ENCODE measurements around the gene FRMD5. TPM values are rescaled to one million over a fixed set of nuclear protein-coding genes. Genes with fewer than 3 reads are reported as not detected.

FRMD5 gene
- total RNA-seq, 1 donor from 2014 or later = 0.54 TPM

DNA sequence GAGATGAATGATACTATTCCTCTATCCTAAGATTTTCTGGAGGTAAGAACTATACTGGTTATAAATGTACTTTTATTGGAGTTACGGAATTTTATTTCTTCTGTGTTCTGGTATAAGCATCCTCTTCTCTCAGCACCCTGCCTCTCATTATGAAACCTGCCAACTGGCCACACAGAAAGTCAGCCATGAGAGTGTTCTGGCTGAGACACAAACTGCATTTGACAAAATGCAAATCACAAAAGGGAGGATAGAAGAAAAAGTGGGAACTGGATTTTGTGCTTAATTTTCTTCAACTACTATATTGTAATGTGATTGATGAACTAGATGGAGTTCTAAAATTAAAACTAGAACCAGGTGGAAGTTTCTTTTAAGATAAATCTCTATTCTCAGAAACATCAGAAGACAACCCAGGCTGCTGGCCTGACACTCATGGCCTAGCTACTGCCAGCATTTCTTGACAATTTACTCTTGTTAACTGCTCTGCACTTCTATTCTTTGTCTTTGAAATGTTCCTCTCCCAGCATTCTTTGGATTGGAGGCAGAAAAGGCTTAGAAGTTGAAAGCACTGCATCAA is 225.2 kb downstream of the FRMD5 start:
- Mint-ChIP-seq H3K4me3 (ENCODE audit: unreplicated experiment) (no peak overlapping the region), H3K27me3 (ENCODE audit: unreplicated experiment) (no peaks in the 10 kb centered on the region), H3K36me3 (ENCODE audit: low read depth, unreplicated experiment) (no peaks in the 10 kb centered on the region), H3K9me3 (ENCODE audit: unreplicated experiment) (no peaks in the 10 kb centered on the region), H3K4me1 (ENCODE audit: unreplicated experiment) (no peaks in the 10 kb centered on the region), H3K27ac (ENCODE audit: unreplicated experiment) (no peak overlapping the region)
- no peak for DNase-seq (ENCODE audit: low spot score)
- TF ChIP-seq, protein P1, sequence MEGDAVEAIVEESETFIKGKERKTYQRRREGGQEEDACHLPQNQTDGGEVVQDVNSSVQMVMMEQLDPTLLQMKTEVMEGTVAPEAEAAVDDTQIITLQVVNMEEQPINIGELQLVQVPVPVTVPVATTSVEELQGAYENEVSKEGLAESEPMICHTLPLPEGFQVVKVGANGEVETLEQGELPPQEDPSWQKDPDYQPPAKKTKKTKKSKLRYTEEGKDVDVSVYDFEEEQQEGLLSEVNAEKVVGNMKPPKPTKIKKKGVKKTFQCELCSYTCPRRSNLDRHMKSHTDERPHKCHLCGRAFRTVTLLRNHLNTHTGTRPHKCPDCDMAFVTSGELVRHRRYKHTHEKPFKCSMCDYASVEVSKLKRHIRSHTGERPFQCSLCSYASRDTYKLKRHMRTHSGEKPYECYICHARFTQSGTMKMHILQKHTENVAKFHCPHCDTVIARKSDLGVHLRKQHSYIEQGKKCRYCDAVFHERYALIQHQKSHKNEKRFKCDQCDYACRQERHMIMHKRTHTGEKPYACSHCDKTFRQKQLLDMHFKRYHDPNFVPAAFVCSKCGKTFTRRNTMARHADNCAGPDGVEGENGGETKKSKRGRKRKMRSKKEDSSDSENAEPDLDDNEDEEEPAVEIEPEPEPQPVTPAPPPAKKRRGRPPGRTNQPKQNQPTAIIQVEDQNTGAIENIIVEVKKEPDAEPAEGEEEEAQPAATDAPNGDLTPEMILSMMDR (IDR thresholded peaks at IDR 0.05; ENCODE audit: unreplicated experiment) = no peak

DNA sequence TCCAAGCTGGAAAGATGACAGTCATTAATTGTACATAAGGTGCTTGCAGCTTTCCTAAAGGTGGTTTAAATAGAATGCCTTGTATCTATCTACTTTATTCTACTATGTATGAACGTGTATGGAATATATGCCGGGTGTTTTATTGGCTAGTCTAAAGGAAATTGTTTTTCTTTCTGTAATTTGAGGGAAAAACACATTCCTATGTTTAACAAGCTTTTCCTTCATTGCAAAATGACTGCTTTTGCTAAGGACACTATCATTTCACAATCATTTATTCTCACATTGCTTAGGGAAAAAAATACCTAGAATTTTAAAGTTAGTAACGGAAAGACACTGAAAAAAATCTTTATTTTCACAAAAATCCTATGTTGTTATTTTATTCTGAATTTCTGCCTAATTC is 226.5 kb downstream of the FRMD5 start:
- Mint-ChIP-seq H3K4me1 (ENCODE audit: unreplicated experiment) (no peaks in the 10 kb centered on the region), H3K36me3 (ENCODE audit: low read depth, unreplicated experiment) (no peaks in the 10 kb centered on the region), H3K27ac (ENCODE audit: unreplicated experiment) (no peak overlapping the region), H3K9me3 (ENCODE audit: unreplicated experiment) (no peaks in the 10 kb centered on the region), H3K27me3 (ENCODE audit: unreplicated experiment) (no peaks in the 10 kb centered on the region), H3K4me3 (ENCODE audit: unreplicated experiment) (no peak overlapping the region)
- no peak for DNase-seq (ENCODE audit: low spot score)
- TF ChIP-seq, protein P1 (IDR thresholded peaks at IDR 0.05; ENCODE audit: unreplicated experiment) = no peak

DNA sequence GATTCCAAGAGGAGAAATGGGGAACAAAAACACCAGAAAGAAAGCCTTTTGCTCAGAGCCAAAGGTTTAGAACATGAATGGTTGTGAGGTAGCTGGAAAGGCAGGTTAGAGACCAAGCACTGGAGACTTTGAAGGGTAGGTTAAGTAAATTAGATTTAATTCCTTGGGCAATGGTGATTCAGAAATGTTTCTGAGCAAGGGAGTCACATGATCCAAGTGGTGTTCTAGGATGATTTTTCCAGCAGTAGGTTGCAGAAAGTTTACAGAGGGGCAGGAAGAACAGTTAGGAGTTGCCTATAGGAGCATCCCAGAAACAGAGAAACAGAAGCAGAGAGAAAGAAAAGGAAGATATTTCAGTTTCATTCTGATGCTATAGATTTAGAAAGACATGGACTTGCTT is 228.4 kb downstream of the FRMD5 start:
- no peaks in the 10 kb centered on the region for H3K4me1 Mint-ChIP-seq (ENCODE audit: unreplicated experiment)
- TF ChIP-seq, protein P1 (IDR thresholded peaks at IDR 0.05; ENCODE audit: unreplicated experiment) = no peak
- no peaks in the 10 kb centered on the region for H3K27me3 Mint-ChIP-seq (ENCODE audit: unreplicated experiment)
- H3K36me3 Mint-ChIP-seq (ENCODE audit: low read depth, unreplicated experiment) = no peaks in the 10 kb centered on the region
- H3K9me3 Mint-ChIP-seq (ENCODE audit: unreplicated experiment) = no peaks in the 10 kb centered on the region
- DNase-seq (ENCODE audit: low spot score) = no peak
- H3K27ac Mint-ChIP-seq (ENCODE audit: unreplicated experiment) = no peak overlapping the region
- H3K4me3 Mint-ChIP-seq (ENCODE audit: unreplicated experiment) = no peak overlapping the region

DNA sequence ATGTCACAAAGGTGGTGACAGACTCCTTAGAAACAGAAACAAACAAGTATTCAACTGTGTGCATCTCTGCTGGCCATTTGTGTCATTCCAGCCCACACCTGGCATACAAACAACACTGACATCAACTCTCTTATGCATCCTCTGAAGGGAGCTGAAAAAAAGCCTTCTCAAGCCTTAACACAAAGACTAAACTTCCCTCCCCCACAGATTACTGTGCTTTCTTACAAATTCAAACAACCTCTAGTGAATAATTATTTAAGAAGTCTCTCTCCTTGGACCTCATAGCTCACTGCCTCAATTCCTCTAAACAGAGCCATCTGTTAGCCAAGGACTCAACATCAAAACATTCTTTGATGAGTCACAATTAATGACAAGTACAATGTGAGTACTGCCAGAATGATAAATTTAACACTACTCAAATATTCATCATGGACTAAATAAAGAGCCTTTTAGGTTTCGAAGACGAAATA is 236.2 kb downstream of the FRMD5 start:
- Mint-ChIP-seq H3K4me3 (ENCODE audit: unreplicated experiment) (no peak overlapping the region), H3K4me1 (ENCODE audit: unreplicated experiment) (no peaks in the 10 kb centered on the region), H3K27ac (ENCODE audit: unreplicated experiment) (no peak overlapping the region), H3K27me3 (ENCODE audit: unreplicated experiment) (no peaks in the 10 kb centered on the region), H3K9me3 (ENCODE audit: unreplicated experiment) (no peaks in the 10 kb centered on the region), H3K36me3 (ENCODE audit: low read depth, unreplicated experiment) (no peaks in the 10 kb centered on the region)
- TF ChIP-seq, protein P1 (IDR thresholded peaks at IDR 0.05; ENCODE audit: unreplicated experiment) = no peak
- DNase-seq (ENCODE audit: low spot score) = no peak

DNA sequence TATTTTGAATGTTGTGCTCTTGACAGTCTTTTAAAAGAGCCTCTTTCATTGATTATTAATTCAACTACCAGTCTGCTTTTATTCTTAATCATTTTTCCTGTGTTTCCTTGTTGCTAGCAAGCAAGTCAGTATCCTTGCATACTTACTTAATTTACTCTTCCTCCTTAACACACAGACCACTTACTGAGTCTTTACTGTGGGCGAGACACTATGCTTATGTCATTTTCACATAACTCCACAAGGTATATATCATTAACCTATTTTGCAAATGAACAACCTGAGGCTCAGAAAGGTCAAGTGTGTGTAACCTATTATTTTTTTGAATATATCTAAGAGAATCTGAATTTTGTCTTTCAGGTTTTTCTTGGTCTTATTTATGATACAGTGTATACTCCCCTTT is 237.3 kb downstream of the FRMD5 start:
- TF ChIP-seq, protein P1 (IDR thresholded peaks at IDR 0.05; ENCODE audit: unreplicated experiment) = no peak
- Mint-ChIP-seq H3K4me1 (ENCODE audit: unreplicated experiment) (no peaks in the 10 kb centered on the region), H3K4me3 (ENCODE audit: unreplicated experiment) (no peak overlapping the region), H3K27me3 (ENCODE audit: unreplicated experiment) (no peaks in the 10 kb centered on the region), H3K27ac (ENCODE audit: unreplicated experiment) (no peak overlapping the region), H3K36me3 (ENCODE audit: low read depth, unreplicated experiment) (no peaks in the 10 kb centered on the region), H3K9me3 (ENCODE audit: unreplicated experiment) (no peaks in the 10 kb centered on the region)
- no peak for DNase-seq (ENCODE audit: low spot score)
